ENCODE data around the gene TTLL13. TPM values are rescaled to one million over a fixed set of nuclear protein-coding genes. Genes with fewer than 3 reads are reported as not detected.
A peak's percentile ranks its signal among the peaks of the same experiment; 100 is the strongest.

TTLL13 gene
- total RNA-seq, 1 experiment from 2014 or later = 1.0 TPM

DNA sequence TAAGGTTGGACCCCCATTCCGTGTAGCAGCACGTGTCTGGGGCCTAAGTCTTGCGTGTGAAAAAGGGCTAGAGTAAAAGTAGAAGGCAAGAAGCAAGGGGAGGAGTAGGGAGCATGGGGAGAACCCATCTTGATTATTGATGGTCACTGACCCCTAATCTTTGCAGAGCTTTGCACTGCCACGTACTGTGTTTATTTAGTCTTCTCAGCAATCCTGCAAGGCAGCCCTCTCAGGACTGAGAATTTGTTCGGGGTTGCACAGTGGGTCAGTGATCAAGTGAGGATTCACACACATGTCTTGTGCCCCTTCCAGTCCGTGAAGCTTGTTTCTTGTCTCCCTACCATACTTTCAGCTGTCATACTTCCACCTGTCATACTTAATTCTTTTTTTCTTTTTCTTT, 41.0 kb upstream of the TTLL13 start:
- H3K4me1 ChIP-seq (ENCODE audit: control insufficient read depth in 1 of 2, insufficient read depth in 2 of 2, low read length in 2 of 2) = peaks cover 37 to 76% of the 10 kb centered on the region in 2 experiments

DNA sequence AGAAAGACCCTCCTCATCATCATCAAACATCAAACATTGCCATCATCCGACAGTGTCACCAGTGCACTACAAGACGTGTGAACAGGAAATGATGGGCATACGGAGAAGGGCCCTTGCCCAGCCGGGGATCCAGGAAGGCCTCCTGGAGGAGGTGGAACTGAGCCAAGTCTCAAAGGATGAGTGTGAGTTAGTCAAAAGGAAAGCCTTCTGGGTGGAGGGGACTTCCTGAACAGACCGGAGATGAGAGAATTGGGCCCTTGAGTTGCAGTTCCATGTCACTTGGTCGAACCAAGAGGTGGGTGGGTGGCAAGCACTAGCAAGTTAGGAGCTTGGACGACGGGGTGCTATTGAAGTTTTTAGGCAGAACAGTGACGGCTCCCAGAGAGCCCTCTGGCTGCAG, 39.8 kb upstream of the TTLL13 start:
- Histone ChIP-seq H2AFZ (ENCODE audit: low read depth, low read length, poor library complexity, severe bottlenecking) (no peak overlapping the region), H4K20me1 (ENCODE audit: insufficient read depth) (no peaks in the 10 kb centered on the region), H3K9ac (ENCODE audit: low read length) (no peak overlapping the region), H3K9me3 (ENCODE audit: control insufficient read depth in 1 of 2, insufficient read depth in 1 of 2, low read depth in 1 of 2, low read length in 2 of 2) (no peaks in the 10 kb centered on the region), H3K4me3 (replicated peaks in 1 of 2; ENCODE audit: low read depth in 1 of 2, low read length in 2 of 2) (no peak overlapping the region), H3K27me3 (ENCODE audit: insufficient read depth, low read length) (no peaks in the 10 kb centered on the region), H3K9me2 (ENCODE audit: insufficient read depth) (no peaks in the 10 kb centered on the region), H3K36me3 (ENCODE audit: control insufficient read depth in 1 of 2, insufficient read depth in 2 of 2, low read length in 2 of 2) (peaks cover 2 to 9% of the 10 kb centered on the region in 2 experiments; a peak in 2 of 4 replicates), H3K27ac (ENCODE audit: low read depth, low read length) (peak overlapping the region; percentile 99; the same call in 1 of the 2 replicates), H3K79me2 (ENCODE audit: insufficient read depth, low read length) (peaks cover 82% of the 10 kb centered on the region), H3K4me2 (ENCODE audit: low read length) (peak overlapping the region; percentile 85), H3K4me1 (ENCODE audit: control insufficient read depth in 1 of 2, insufficient read depth in 2 of 2, low read length in 2 of 2) (peaks cover 47 to 82% of the 10 kb centered on the region in 2 experiments)
- no TSS peak for BruUV-seq (replicated peaks)
- ATAC-seq (no peak), DNase-seq (ENCODE audit: low read depth, low spot score) (no peak)
- ChIA-PET RAD21 (ENCODE audit: low non-redundant PET in 1 of 2, low total read pairs in 2 of 2, uncharacterized antibody in 2 of 2, unreplicated experiment in 2 of 2) (no interaction called here), POLR2A (interaction anchor here (1.5 kb wide), 1 partner anchor 8 kb away, joined by 3 read pairs; the partner anchor contains the start of gene SEMA4B), CTCF (interaction anchor here (1.3 kb wide), 1 partner anchor 9 kb away, joined by 3 read pairs; no protein-coding TSS in a partner anchor)
- TF ChIP-seq, protein P1, sequence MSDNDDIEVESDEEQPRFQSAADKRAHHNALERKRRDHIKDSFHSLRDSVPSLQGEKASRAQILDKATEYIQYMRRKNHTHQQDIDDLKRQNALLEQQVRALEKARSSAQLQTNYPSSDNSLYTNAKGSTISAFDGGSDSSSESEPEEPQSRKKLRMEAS (IDR thresholded peaks at IDR 0.05) = no peak
- TF ChIP-seq POLR2AphosphoS5 (IDR thresholded peaks at IDR 0.05; ENCODE audit: low read depth, low read length) = 0 out of 2 replicates have a peak, but pooled peaks have one; percentile 13
- intact Hi-C loops (cut with micrococcal nuclease) = no loop called here

More for the DNA sequence above, 41.0 kb upstream of the TTLL13 start:
- Histone ChIP-seq H3K79me2 (ENCODE audit: insufficient read depth, low read length) (peaks cover 83% of the 10 kb centered on the region), H4K20me1 (ENCODE audit: insufficient read depth) (no peaks in the 10 kb centered on the region), H3K27me3 (ENCODE audit: insufficient read depth, low read length) (no peaks in the 10 kb centered on the region), H3K9ac (ENCODE audit: low read length) (no peak overlapping the region), H2AFZ (ENCODE audit: low read depth, low read length, poor library complexity, severe bottlenecking) (no peak overlapping the region), H3K4me3 (replicated peaks in 1 of 2; ENCODE audit: low read depth in 1 of 2, low read length in 2 of 2) (no peak overlapping the region), H3K9me3 (ENCODE audit: control insufficient read depth in 1 of 2, insufficient read depth in 1 of 2, low read depth in 1 of 2, low read length in 2 of 2) (no peaks in the 10 kb centered on the region), H3K4me2 (ENCODE audit: low read length) (no peak overlapping the region), H3K36me3 (ENCODE audit: control insufficient read depth in 1 of 2, insufficient read depth in 2 of 2, low read length in 2 of 2) (peaks cover 2 to 17% of the 10 kb centered on the region in 2 experiments; a peak in 3 of 4 replicates), H3K9me2 (ENCODE audit: insufficient read depth) (no peaks in the 10 kb centered on the region), H3K27ac (ENCODE audit: low read depth, low read length) (no peak overlapping the region)
- CTCF ChIA-PET = interaction anchor here (1.3 kb wide), 1 partner anchor 8 kb away, joined by 3 read pairs; no protein-coding TSS in a partner anchor
- intact Hi-C loops (cut with micrococcal nuclease) = no loop called here
- POLR2A ChIA-PET = no interaction called here
- DNase-seq (ENCODE audit: low read depth, low spot score) (no peak), ATAC-seq (no peak)
- BruUV-seq (replicated peaks) = no TSS peak
- RAD21 ChIA-PET (ENCODE audit: low non-redundant PET in 1 of 2, low total read pairs in 2 of 2, uncharacterized antibody in 2 of 2, unreplicated experiment in 2 of 2) = no interaction called here
- no peak for TF ChIP-seq RAD21 (IDR thresholded peaks at IDR 0.05; ENCODE audit: low read depth)
- no peak for TF ChIP-seq SP1 (IDR thresholded peaks at IDR 0.05; ENCODE audit: low read depth)
- no peak for TF ChIP-seq SIN3A (IDR thresholded peaks at IDR 0.05; ENCODE audit: low read depth)
- no peak for TF ChIP-seq JUND (IDR thresholded peaks at IDR 0.05)
- no peak for TF ChIP-seq ZNF274 (IDR thresholded peaks at IDR 0.05; ENCODE audit: low read depth, low read length)
- TF ChIP-seq, protein P2, sequence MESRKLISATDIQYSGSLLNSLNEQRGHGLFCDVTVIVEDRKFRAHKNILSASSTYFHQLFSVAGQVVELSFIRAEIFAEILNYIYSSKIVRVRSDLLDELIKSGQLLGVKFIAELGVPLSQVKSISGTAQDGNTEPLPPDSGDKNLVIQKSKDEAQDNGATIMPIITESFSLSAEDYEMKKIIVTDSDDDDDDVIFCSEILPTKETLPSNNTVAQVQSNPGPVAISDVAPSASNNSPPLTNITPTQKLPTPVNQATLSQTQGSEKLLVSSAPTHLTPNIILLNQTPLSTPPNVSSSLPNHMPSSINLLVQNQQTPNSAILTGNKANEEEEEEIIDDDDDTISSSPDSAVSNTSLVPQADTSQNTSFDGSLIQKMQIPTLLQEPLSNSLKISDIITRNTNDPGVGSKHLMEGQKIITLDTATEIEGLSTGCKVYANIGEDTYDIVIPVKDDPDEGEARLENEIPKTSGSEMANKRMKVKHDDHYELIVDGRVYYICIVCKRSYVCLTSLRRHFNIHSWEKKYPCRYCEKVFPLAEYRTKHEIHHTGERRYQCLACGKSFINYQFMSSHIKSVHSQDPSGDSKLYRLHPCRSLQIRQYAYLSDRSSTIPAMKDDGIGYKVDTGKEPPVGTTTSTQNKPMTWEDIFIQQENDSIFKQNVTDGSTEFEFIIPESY (IDR thresholded peaks at IDR 0.05; ENCODE audit: extremely low read depth, insufficient replicate concordance, low read length) = no peak
